Left ventricle myocardium superior (tissue), 1 donor: Measurements from ENCODE around the gene TRMT44. TPM values are rescaled to one million over a fixed set of nuclear protein-coding genes. Genes with fewer than 3 reads are reported as not detected.

Experiments used
- ATAC-seq: fragments of 200-7000 bp; cut with Tn5 transposase; one replicate; pipeline ENCODE4 v1.9.1; 2020; ENCODE audit warnings: mild to moderate bottlenecking, moderate library complexity
- DNase-seq: peaks from one replicate; pipeline ENCODE4 v3.0.0-alpha.2; 2020
- intact Hi-C: fragments of 100-400 bp; cut with micrococcal nuclease; formaldehyde crosslinking; loops from one replicate; pipeline ENCODE4 v1.11.0; 2022
- total RNA-seq: library from RNA; stranded (reverse); fragmentation: NEBNext Ultra II Directional; extraction: Animal tissue kit (Norgen Biotek cat#: 25700); gene quantifications from one replicate; pipeline ENCODE4 v1.2.1, GENCODE V29; 2021
- donor health status: DM: no; HTN: yes; CAD: no; lungs with severe emphysema.

TRMT44 gene
- total RNA-seq, 1 donor from 2014 or later: 8.4 TPM

DNA sequence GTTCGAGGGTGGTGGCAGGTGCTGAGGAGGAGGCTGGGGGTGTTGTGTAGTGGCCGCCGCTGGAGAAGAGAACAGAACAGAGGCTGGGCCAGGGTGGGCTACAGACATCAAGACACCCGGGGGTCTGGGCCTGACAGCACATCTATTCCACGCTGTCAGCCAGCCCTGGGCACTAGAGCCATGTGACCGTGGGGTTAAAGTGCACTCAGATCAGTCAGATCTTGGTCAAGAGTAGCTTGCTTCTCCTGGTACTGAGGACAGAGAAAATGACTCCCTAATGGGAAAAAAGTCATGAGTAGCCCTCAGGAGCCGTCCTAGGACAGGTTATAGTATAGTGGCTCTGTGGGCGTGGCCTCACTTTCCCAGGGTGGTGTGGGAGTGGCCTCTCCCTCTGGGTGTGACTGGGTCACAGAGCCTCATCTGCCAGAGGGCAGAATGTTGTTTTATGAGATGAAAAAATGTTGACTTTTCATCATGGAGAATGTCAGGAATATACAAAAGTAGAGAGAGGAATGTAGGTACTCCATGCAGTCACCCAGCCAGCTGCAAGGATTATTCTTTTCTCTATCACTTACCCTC lies 19.4 kb downstream of the TRMT44 start:
- ATAC-seq (no peak), DNase-seq (no peak)
- intact Hi-C loops: no loop called here

DNA sequence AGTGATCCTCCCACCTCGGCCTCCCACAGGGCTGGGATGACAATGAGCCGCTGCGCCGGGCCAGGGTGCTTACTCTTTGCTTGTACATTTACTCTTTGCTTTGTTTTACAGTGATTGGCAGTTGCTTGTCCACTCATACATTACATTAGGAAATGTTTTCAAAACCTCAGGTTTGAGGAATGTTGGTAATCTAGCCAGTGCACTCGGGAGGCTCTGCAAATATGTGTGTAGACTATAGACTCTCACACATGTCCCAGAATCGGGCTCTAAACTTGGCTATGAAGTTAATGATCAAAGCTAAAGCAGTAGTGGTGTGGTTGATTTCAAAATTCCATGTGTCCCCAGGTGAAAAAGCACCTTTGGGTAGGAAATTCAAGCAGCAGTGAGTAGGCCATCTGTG lies 20.5 kb downstream of the TRMT44 start:
- ATAC-seq: no peak
- DNase-seq: no peak
- intact Hi-C loops: no loop called here

DNA sequence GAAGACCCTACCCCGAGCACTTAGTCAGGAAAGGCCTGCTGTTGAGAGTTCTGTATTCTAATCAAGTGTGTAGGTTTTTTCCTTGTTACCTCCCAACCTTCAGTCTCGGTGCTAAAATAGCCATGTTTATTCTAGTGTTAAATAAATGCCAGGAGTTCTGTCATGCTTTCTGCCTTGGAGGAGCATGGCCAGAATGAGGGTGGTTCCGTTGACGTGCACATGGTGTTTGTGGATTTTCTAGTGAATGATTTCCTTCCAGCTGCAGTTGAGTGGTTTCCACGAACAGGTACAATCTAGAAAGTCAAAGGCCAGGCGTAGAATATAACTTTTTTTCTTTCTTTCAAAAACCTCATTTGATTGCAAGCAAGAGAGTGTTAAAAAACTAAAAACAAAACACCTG lies 21.0 kb downstream of the TRMT44 start:
- no peak for DNase-seq
- intact Hi-C loops: no loop called here
- ATAC-seq: no peak

DNA sequence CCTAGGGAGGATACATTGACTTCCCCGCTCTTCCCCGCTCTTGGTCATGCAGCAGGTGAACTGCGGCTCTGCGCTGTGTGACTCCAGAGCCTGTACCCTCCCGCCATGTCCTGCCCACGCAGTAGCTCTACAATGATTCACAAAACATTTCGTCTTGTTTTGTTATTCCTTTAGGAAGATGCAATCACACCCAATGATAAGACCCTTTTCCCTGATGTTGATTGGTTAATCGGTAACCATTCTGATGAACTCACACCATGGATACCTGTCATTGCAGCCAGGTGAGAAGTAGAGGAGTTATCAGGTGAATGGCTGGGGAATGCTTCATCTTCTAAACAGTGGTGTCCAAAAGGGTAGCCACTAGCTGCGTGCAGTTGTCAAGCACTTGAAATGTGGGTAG lies 23.2 kb downstream of the TRMT44 start:
- ATAC-seq (no peak), DNase-seq (no peak)
- intact Hi-C loops: no loop called here

DNA sequence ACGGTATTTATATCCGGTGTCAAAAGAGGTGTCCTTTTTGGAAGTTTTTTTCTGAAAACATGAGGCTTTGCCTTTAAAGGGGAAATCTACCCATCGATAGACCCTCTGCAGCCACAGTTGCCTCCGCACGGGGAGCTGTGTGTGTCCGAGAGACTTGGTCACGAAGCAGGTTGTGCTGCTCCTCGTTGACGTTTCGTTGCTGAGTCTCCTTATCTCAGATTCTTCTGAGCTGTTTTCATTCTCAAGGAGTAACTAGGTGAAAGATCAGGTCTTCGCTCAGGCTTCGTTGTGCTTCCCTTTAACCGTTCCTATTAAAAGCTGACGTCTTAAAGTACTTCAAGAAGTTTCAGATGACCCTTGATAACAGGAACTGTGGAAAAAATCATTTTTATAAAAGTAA lies 23.8 kb downstream of the TRMT44 start:
- intact Hi-C loops: no loop called here
- ATAC-seq: no peak
- no peak for DNase-seq

DNA sequence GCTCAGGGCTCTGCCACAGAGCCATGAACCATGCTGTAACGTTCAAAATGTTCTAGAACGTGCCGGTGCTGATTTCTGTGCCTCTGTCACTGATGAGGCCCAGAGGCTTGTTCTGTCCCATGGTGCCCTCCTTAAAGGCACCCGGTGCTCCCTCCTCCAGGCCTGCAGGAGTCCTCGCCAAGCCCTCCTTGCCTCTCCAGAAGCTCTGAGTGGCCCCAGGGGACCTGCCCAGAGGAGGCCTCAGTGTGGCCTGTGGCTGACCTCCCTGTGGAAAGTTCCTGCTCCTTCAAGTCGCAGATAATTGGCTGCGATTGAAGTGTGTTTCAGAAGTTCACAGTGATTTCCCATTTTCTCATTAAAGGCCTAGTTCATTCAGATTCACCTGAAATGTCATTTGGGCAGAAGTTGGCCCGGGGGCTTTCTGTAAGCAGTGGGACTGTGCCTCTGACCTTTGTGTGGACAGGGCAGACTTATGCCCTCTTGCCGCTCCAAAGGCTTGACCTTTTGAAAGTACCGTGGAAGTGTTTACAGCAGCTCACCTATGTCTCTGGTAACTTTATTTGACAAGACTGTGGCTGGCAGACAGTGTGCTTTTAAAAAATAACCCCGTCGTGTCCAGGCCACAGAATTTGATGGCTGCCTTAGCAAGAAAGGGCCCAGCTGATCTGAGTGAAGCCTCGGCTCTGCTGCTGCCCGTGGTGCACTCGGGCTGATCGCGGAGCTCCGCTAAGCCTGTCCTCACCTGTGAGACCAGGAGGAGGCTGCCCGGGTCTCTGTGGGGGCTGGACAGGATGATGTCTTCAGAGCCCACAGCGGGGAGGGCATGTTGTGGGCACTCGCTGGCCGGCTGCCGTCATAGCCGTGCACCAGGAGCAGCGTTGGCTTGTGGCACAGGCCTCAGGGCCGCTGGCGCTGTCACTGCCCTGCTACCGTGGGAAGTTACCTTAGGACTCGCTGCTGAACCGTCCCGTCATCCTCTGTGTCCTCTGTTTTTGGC lies 25.3 kb downstream of the TRMT44 start:
- ATAC-seq (no peak), DNase-seq (no peak)
- intact Hi-C loops: no loop called here

DNA sequence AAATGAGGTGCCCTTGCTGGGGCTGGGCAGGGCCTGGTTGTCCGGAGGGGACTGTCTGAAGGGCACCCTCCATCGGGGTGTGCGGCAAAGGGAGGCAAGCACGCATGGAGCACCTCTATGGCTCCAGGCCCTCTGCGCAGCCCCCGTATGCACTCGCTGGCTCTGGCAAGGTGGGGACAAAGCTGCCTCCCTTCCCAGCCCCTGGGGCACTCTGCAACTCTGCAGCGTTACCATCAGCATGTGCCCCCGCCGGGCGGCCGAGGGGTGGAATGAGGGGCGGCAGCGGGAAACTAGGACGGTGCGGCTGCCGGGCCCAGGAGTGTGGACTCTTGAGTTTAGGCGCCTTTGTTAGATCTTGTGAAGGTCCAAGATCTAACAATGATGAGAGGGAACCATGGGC lies 26.4 kb downstream of the TRMT44 start:
- intact Hi-C loops: no loop called here
- DNase-seq: no peak
- ATAC-seq: no peak

DNA sequence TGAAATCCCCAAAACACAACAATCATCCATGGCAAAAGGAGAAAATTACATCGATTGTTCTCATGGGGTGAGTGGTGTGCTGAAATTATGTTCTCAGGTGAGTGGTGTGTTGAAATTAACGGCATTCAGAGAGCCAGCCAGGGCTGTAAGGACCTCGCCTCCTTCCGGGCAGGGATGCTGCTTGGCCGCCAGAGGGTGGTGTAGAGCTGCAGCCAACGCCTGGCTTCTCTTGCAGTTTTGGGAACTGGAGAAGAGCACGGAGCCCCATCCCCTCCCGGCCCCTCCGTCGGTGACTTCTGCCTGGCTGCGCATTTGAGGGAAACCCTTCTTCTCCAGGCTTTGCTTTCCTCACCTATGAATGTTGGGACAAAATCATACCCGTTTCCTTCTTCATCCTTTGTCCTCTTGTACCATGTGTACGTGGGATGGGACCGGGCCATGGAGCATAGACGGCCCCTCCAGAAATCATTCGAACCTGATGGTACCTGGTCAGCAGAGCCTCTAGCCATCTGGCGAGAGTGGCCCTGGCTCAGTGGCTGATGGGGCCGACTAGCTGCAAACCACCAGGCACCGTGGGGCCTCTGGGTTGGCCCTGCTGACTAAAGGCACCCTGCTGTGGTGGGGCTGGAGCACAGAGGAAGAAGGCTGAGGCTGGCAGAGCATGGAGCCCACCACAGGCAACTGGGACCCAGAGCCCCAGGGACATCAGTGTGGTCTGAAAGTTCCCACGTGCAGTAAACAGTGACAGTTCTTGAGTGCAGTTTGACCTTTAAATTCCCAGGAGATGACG lies 28.4 kb downstream of the TRMT44 start:
- peak; percentile 69 for ATAC-seq
- peak; percentile 71 for DNase-seq
- intact Hi-C loops: no loop called here

DNA sequence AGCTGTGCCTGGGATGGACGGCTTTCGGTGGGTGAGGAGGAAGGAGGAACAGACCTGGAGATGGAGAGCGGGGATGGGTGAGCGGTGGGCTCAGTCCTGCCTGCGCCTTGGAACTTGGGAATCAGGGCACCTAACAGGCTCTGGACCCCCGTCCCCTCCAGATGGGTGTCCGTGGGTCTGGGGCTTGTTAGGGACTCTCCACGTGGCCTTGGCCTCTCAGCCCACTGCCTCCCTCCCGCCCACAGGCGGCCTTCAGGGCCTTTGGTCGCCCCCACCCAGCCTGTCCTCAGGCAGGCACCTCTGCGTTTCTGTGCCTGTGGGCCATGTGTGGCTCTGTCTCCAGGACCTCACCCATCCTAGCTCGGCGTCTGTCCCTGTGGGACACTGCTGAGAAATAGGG lies 29.0 kb downstream of the TRMT44 start:
- DNase-seq (no peak), ATAC-seq (no peak)
- intact Hi-C loops: no loop called here

DNA sequence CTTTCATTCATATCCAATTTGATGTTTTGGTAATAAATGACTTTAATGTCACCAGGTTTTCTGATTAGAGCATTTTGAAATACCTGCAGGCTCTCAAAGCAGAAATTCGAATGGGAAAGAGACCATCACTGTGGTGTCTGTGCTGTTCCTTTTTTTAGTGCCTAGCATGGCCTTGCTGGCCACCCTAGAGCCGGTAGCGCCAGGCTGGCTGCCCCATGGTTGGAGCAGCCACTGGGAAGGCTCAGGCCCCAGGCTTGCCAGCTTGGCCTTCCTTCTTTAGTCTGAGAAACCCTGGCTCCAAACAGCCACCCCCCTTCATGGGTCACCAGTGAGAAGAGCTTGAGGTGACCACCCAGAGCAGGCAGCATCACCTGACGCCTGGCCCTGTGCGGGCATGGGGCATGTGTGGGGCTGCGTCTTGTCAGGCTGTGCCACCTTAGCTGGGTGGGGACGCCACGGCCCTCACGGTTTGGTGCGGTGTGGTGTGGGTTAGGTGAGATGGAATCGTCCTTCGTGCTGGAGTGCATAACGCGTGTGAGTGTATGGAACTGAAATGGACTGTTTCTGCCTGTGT lies 30.0 kb downstream of the TRMT44 start:
- intact Hi-C loops: no loop called here
- no peak for ATAC-seq
- DNase-seq: no peak

DNA sequence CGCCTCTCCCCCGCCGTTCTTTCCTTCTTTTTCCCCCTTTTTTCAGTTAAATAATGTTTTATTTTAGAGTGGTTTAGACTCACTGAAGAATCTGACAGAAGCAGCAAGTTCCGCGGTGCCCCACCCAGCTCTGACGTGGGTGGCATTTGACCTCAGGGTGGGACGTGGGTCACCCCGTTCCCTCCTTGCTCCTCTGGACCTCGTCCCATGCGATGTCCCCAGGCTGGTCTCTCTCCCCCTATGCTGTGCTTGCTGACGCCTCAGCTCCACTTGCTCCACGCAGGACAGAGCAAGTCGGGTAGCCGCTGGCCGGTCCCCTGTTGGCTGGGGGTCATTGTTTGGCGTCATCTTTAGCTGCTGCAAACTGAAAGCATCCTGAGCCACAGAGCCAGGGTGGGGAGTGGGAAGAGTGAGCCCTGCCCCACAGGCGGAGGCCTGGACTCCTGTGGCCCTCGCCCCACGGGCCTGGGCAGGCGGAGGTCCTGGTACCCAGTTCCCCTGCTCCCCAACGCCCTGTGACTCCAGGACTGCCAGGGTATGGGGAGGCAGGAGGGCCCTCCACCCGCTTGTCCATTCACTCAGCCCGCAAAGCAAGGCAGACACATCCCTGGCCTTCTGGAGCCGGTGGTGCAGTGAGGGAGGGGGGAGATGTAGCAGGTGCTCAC lies 30.8 kb downstream of the TRMT44 start:
- ATAC-seq (no peak), DNase-seq (no peak)
- intact Hi-C loops: no loop called here

DNA sequence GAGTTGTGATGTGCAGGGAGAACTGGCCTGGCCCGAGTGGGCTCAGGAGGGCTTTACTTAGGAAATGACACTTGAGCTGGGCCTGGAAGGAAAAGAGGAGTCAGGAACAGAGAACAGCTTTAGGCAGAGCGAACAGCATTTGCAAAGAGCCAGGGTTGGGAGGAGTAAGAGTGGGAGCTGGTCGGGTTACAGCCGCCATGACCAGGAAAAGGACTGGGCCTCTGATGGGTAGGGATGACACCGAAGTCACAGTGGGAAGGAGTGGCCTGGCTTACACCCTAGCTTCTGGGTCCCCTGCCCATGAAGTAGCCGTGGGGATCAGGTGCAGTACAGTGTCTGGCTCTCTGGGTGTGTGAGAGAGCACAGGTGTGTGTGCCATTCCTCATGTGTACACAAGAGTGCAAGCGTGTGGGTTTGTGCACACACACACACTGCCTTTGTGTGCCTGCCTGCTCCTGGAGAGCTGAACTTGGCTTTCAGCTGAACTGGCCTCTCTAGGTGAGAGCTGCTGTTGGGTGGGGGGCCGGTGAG lies 31.6 kb downstream of the TRMT44 start:
- intact Hi-C loops: no loop called here
- no peak for ATAC-seq
- DNase-seq: no peak

DNA sequence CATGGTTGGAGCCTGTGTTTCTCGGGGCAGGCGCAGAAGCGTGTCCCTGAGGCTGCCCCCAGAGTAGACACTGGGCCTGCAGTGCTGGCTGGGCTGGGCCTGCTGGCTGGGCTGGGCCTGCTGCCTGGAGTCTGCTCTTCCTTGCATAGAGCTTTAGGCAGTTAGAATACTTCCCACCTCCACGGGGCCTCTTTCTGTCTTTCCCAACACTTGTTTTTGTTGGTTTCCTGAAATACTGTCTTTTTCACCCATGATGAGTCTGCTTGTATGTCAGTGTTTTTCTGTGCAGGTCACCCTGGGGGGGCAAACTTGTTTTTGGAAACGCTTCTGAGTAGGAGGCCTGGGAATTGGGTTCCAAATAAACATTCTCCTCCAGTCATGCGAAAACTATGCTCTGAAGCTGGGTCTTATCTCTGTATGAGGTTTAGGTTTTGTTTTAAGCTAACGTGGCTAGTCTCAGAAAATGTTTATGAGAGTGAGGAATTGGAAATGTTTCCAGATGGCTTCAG lies 32.2 kb downstream of the TRMT44 start:
- peak; percentile 58 for ATAC-seq
- no peak for DNase-seq
- intact Hi-C loops: no loop called here

DNA sequence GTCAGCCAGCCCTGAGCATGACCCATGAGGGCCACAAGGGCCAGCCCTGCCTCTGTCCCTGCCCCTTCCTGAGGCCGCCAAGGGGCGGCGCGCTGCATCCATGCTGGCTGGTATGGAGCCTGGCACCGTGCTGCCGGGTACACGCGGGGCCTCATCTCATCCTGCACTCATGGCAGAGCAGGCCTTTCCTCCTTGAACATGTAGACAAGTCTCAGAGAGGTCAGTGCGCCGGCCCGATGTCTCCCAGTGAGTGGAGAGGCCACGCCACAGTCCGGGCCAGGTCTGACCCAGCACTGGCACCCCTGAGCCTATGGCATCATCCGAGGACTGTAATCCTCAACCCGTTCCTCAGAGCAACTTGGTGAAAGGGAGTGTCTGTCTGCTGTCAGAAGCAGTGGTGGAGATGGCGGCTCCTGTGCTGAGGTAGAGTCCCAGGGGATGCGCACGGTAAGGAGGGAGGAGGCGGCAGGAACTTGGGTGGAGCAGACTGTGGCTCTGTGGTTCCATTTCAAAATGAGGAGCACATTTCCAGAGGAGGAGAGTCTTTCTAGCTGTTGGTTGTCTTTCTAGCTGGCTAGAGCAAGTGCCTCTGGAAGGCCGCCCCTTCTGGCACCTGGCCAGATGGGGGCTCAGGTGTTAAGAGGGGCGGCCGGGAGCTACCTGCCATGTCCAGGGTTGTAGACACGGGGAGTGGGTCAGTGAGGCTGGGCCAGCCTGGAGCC lies 32.8 kb downstream of the TRMT44 start:
- ATAC-seq (no peak), DNase-seq (no peak)
- intact Hi-C loops: no loop called here

DNA sequence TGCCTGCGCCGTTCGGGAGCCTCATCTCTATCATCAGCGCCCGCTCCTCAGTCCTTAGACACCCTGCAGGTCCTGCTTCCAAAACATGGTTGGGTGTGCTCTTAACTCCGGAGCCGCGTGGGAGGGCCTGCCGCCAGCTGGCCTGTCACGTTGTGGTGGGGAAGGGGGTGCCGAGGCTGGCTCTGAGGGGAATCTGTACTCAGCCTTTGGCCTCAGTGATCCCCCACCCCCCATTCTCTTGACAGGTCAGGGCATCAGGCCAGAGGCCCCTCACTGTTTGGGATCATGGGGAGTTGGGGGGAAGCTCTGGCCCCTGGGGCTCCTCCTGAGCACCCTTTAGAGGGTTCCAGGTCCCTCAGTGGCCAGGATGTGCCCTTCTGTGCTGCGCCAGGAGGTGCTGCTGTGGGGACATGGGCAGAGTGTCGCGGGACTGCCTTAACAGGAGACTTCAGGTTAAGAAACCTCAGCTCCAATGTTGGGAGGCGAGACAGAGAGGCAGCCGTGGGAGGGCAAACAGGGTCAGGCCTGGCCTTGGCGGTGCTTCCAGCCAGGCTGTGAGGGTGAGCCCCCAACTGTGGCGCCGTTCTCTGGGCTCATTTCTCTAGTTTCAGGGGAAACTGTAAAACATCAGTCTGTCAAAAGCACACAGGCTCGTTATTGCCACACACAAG lies 33.5 kb downstream of the TRMT44 start:
- no peak for ATAC-seq
- intact Hi-C loops: no loop called here
- no peak for DNase-seq

DNA sequence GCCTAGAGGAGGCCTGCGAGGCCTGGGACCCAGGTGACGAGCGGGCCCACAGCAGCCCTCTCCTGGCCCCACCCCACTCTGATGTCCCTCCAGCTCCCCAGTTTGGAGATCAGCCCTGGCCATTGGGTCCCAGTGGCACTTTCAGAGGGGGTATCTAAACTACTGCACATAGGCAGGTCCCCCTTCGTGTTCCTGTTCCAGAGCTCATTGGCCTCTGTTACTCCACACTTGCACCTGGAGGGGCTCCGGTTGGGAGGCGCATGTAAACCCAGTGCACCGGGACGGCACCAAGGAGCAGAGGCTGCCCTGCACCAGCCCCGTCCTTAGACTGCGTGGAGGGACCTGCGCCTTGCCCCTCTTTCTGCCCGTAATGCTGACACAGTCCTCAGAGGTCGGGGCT lies 34.3 kb downstream of the TRMT44 start:
- DNase-seq (no peak), ATAC-seq (no peak)
- intact Hi-C loops: no loop called here

DNA sequence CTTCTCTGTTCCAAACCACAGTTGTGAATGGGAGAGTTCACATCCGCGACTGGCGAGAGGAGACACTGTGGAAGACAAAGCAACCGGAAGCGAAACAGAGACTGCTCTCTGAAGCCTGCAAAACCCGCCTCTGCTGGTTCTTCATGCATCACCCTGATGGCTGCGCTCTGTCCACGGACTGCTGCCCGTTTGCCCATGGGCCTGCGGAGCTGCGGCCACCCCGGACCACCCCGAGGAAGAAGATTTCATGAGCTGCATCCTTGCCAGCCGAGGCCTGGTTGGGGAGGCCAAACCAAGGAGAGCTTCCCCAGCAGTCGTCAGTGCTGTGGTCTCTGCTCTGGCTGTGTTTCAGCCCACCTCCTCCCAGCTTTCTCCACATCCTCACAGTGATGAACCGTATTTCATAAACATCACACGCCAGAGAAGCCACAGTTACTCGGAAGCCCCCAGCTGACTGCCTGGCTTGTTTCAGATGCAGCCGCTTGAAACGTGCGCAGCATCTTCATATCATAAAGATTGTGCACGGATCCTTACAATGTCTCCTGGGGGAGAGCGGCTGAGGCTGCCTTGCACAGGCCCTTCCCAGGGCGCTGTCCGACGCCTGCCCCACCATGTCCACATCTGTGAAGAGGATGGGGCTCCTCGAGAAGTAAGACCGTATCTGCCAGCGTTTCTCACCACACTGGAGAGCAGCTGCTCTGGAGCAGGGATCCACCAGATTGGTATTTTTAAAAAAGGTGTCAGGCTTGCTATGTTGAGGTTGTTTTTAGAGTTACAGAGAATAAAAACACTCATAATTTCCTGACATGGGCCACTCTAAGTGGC lies 35.4 kb downstream of the TRMT44 start:
- DNase-seq (no peak), ATAC-seq (no peak)
- intact Hi-C loops: no loop called here
